ENCODE data around the gene VEZF1.

DNA sequence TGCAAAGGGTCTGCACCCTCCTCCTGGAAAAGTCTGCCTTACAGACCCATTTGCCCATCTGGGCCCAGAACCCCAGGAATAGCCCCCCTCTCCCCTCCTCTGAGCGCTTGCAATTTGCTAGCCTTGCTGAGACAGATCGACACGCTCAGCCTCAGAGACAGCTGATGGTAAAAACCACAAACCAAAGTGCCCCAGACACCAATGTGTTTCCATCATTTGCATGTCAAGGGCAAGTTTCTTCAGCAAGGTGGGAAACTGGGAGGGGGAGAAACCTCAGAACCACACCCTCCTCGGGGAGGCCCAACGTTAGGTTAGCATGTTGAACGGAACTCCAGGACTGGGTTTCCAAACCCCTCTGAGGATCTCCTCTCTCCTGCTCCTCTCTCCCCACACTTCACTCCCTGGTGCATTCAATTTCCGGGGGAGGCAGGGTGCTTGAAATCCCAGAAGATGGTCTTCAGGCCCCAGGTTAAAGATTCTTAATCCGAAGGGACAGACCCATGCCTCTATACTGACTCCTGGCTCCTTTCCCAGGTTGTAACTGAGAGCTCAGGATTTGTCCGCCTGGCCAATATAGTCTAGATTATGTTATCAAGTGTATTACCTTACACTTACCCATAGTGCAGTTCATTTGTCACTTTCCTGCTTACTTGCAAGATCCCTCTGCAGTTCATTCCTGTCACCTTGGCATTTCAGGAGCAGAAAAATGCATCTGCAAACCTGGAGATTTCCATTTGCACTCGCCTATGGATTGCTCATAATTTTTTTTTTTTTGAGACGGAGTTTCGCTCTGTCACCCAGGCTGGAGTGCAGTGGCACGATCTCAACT is 31.5 kb downstream of the VEZF1 start:
- TF ChIP-seq, protein P1, sequence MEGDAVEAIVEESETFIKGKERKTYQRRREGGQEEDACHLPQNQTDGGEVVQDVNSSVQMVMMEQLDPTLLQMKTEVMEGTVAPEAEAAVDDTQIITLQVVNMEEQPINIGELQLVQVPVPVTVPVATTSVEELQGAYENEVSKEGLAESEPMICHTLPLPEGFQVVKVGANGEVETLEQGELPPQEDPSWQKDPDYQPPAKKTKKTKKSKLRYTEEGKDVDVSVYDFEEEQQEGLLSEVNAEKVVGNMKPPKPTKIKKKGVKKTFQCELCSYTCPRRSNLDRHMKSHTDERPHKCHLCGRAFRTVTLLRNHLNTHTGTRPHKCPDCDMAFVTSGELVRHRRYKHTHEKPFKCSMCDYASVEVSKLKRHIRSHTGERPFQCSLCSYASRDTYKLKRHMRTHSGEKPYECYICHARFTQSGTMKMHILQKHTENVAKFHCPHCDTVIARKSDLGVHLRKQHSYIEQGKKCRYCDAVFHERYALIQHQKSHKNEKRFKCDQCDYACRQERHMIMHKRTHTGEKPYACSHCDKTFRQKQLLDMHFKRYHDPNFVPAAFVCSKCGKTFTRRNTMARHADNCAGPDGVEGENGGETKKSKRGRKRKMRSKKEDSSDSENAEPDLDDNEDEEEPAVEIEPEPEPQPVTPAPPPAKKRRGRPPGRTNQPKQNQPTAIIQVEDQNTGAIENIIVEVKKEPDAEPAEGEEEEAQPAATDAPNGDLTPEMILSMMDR (IDR thresholded peaks at IDR 0.05 in 8 of 11, conservative IDR thresholded peaks at IDR 0.05 in 3 of 11) = no peak
- TF ChIP-seq POLR2AphosphoS5 (IDR thresholded peaks at IDR 0.05) (no peak), POLR2A (IDR thresholded peaks at IDR 0.05) (no peak)

All from spleen (tissue), 7 donors.